Spleen (tissue), 11 donors: ENCODE data around the gene JAZF1. TPM values are rescaled to one million over a fixed set of nuclear protein-coding genes. Genes with fewer than 3 reads are reported as not detected.
A peak's percentile ranks its signal among the peaks of the same experiment; 100 is the strongest.

ENCODE experiments used
- DNase-seq: peaks from one replicate; pipeline ENCODE4 v3.0.0-alpha.2; 2020
- H3K27ac ChIP-seq, 8 donors: fragments of 200-600 bp; sonication (generic) in 7 of 8; 1 replicate in 4 of 8; 2 replicates in 4 of 8; pipeline versions ENCODE4 v1.5.0 to v1.8.0; 2016 to 2021; ENCODE audit warnings: inconsistent platforms in 4 of 8, mild to moderate bottlenecking in 4 of 8, moderate library complexity in 1 of 8
- H3K27me3 ChIP-seq, 7 donors: fragments of 200-600 bp; sonication (generic) in 6 of 7; replicated peaks in 1 of 7; 1 replicate in 4 of 7; 2 replicates in 3 of 7; pipeline versions ENCODE4 v1.5.0 to v1.8.0; 2016 to 2021; ENCODE audit warnings: inconsistent platforms in 3 of 7, mild to moderate bottlenecking in 1 of 7
- H3K36me3 ChIP-seq, 6 donors: fragments of 200-600 bp; sonication (generic) in 5 of 6; 1 replicate in 4 of 6; 2 replicates in 2 of 6; pipeline versions ENCODE4 v1.5.0 to v1.8.0; 2016 to 2021; ENCODE audit warnings: inconsistent platforms in 2 of 6
- H3K4me1 ChIP-seq, 6 donors: fragments of 200-600 bp; sonication (generic) in 5 of 6; 1 replicate in 3 of 6; 2 replicates in 3 of 6; pipeline versions ENCODE4 v1.5.0 to v1.8.0; 2016 to 2021; ENCODE audit warnings: inconsistent platforms in 3 of 6
- H3K4me3 ChIP-seq, 8 donors: fragments of 200-600 bp; sonication (generic) in 7 of 8; 1 replicate in 4 of 8; 2 replicates in 4 of 8; pipeline versions ENCODE4 v1.5.0 to v1.8.0; 2016 to 2021; ENCODE audit warnings: inconsistent platforms in 4 of 8, mild to moderate bottlenecking in 4 of 8, moderate library complexity in 2 of 8
- H3K9me3 ChIP-seq, 8 donors: fragments of 200-600 bp; sonication (generic) in 7 of 8; 1 replicate in 4 of 8; 2 replicates in 4 of 8; pipeline versions ENCODE4 v1.5.0 to v1.8.0; 2016 to 2021; ENCODE audit warnings: inconsistent platforms in 4 of 8
- POLR2A ChIP-seq, 3 donors: fragments of 450-650 bp; IDR thresholded peaks; one replicate each; pipeline ENCODE4 v1.5.1; 2017; ENCODE audit warnings: antibody characterized with exemption in 3 of 3, mild to moderate bottlenecking in 1 of 3
- POLR2AphosphoS5 ChIP-seq, 3 donors: sonication (generic); formaldehyde crosslinking; IDR thresholded peaks; one replicate each; pipeline ENCODE4 v1.5.1; 2017; ENCODE audit warnings: antibody characterized with exemption in 3 of 3
- WGBS, 5 donors: extraction: QIAGEN DNeasy Blood & Tissue Kit in 3 of 5; methylation state at CpG; one replicate each; pipeline versions ENCODE4 v1.1.5 to v1.1.7; 2013 to 2018; 5-methylcytosine and 5-hydroxymethylcytosine counted together
- intact Hi-C: fragments of 100-400 bp; cut with DNase I; formaldehyde crosslinking; loops from one replicate; pipeline ENCODE4 v1.15.0; 2023; ENCODE audit warnings: low total_unique reads
- polyA plus RNA-seq, 3 donors: library from polyadenylated mRNA; stranded (reverse); fragments of 200-250 nt; gene quantifications; one replicate each; pipeline ENCODE4 v1.2.1, GENCODE V29; 2013
- total RNA-seq, 7 donors: library from RNA; depleted of rRNA in 3 of 7; stranded (reverse); fragments of >200 nt in 3 of 7; fragmentation: NEBNext Ultra II Directional in 4 of 7; extraction: Animal tissue kit (Norgen Biotek cat#: 25700) in 4 of 7; gene quantifications; one replicate each; pipeline versions ENCODE4 v1.1.0 to v1.2.1, GENCODE V29; 2016 to 2021
- TF ChIP-seq, protein P1 (sequence below), 11 experiments: fragments of 200-600 bp in 7 of 11; fragments of 450-650 bp in 4 of 11; sonication (generic) in 4 of 11; IDR thresholded peaks in 8 of 11; conservative IDR thresholded peaks in 3 of 11; 1 replicate in 7 of 11; 2 replicates in 4 of 11; pipeline versions ENCODE4 v1.4.0 to v1.8.0; 2016 to 2021; ENCODE audit warnings: antibody characterized with exemption in 11 of 11, inconsistent platforms in 4 of 11, mild to moderate bottlenecking in 1 of 11
- donor health status: healthy with polysubstance abuse.
- donor health status: DM: no; HTN: no; CAD: no; lungs with moderate emphysema.
- donor health status: DM: no; HTN: no; CAD: no.
- donor health status: Bipolar disorder and iron deficiency.
- donor health status: healthy.
- donor health status: DM: no; HTN: no; CAD: no.
- donor health status: DM: yes; HTN: yes; CAD: no.

Gene JAZF1
- total and polyA plus RNA-seq, 10 donors = 13.5 to 33.8 (median 24.7) TPM

DNA sequence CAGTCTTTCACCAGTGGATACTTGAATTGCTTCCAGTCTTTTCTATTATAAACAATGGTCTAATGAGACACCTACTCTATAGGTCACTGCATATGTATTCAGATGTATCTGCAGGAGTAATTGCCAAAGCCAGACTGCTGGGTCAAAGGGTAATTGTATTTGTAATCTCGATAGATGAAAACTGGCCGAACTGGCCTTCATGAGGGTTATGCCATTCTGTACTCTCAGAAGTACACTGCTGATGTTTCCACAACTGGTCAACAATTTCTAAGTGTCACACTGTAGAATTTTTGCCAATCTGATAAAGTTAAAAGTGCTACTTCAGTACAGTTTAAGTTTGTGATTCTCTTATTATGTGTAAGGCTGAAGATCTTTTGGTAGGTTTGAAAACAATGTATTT is 64.6 kb downstream of the JAZF1 start:
- H3K4me1 ChIP-seq = peaks cover 0 to 52% (median 19%) of the 10 kb centered on the region in 6 donors
- H3K4me3 ChIP-seq = no peak overlapping the region
- H3K27ac ChIP-seq = no peak overlapping the region
- H3K36me3 ChIP-seq = no peaks in the 10 kb centered on the region
- no peaks in the 10 kb centered on the region for H3K9me3 ChIP-seq
- no peaks in the 10 kb centered on the region for H3K27me3 ChIP-seq
- no peak for DNase-seq
- intact Hi-C loops = no loop called here
- WGBS, 5 donors = 85 to 92% (median 91%) methylated on average over 2 of the region's 2 CpGs
- TF ChIP-seq, protein P1, sequence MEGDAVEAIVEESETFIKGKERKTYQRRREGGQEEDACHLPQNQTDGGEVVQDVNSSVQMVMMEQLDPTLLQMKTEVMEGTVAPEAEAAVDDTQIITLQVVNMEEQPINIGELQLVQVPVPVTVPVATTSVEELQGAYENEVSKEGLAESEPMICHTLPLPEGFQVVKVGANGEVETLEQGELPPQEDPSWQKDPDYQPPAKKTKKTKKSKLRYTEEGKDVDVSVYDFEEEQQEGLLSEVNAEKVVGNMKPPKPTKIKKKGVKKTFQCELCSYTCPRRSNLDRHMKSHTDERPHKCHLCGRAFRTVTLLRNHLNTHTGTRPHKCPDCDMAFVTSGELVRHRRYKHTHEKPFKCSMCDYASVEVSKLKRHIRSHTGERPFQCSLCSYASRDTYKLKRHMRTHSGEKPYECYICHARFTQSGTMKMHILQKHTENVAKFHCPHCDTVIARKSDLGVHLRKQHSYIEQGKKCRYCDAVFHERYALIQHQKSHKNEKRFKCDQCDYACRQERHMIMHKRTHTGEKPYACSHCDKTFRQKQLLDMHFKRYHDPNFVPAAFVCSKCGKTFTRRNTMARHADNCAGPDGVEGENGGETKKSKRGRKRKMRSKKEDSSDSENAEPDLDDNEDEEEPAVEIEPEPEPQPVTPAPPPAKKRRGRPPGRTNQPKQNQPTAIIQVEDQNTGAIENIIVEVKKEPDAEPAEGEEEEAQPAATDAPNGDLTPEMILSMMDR (IDR thresholded peaks at IDR 0.05 in 8 of 11, conservative IDR thresholded peaks at IDR 0.05 in 3 of 11) = no peak
- TF ChIP-seq POLR2AphosphoS5 (IDR thresholded peaks at IDR 0.05) (no peak), POLR2A (IDR thresholded peaks at IDR 0.05) (no peak)

DNA sequence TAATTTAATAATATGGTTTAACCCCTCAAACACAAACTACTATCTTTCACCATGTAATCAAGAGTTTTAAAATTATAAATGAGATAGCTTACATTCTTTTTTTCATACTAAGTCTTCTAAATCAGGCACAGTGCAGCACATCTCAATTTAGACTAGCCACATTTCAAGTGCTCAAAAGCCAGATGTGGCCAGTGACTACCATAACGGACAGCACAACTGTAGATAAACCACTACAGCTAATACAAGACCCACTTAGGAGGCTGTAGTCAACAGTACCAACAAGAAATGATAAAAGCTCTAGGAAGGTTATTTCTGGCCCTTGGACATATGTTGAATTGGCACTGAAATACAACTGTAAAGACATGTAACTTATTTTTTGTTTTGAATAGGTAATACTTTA is 65.3 kb downstream of the JAZF1 start:
- Histone ChIP-seq H3K4me3 (no peak overlapping the region), H3K36me3 (no peaks in the 10 kb centered on the region), H3K9me3 (no peaks in the 10 kb centered on the region), H3K27me3 (no peaks in the 10 kb centered on the region), H3K27ac (no peak overlapping the region), H3K4me1 (peaks cover 0 to 44% (median 13%) of the 10 kb centered on the region in 6 donors)
- intact Hi-C loops = no loop called here
- DNase-seq = no peak
- TF ChIP-seq POLR2A (IDR thresholded peaks at IDR 0.05) (no peak), POLR2AphosphoS5 (IDR thresholded peaks at IDR 0.05) (no peak)
- TF ChIP-seq, protein P1 (IDR thresholded peaks at IDR 0.05 in 8 of 11, conservative IDR thresholded peaks at IDR 0.05 in 3 of 11) = no peak
- 85 to 100% (median 92%) methylated on average over 1 of the region's 1 CpG for WGBS, 5 donors

DNA sequence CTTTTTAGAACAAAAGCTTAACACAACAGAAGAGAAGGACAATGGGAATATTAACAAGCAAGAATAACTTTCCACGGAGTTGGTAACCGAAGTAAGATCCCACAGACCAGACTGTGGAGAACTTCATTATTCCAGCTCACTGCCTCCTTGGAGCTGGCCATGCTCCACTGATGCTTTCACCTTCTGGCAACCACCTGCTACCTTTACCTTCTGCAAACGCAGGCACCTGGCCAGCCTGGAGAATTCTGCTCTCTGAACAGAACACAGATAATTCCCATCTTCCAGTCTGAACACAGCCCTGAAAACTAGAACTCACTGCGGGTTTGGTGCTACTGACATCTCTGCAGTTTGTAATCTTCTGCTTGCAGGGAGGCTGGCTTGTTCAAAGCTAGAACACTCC is 66.5 kb downstream of the JAZF1 start:
- Histone ChIP-seq H3K4me3 (no peak overlapping the region), H3K27me3 (no peaks in the 10 kb centered on the region), H3K27ac (no peak overlapping the region), H3K9me3 (no peaks in the 10 kb centered on the region), H3K36me3 (no peaks in the 10 kb centered on the region), H3K4me1 (peaks cover 0 to 32% (median 3%) of the 10 kb centered on the region in 6 donors)
- DNase-seq = no peak
- intact Hi-C loops = no loop called here
- TF ChIP-seq, protein P1 (IDR thresholded peaks at IDR 0.05 in 8 of 11, conservative IDR thresholded peaks at IDR 0.05 in 3 of 11) = no peak
- TF ChIP-seq POLR2A (IDR thresholded peaks at IDR 0.05) (no peak), POLR2AphosphoS5 (IDR thresholded peaks at IDR 0.05) (no peak)
- WGBS, 5 donors = 93 to 97% (median 95%) methylated on average over 4 of the region's 4 CpGs

DNA sequence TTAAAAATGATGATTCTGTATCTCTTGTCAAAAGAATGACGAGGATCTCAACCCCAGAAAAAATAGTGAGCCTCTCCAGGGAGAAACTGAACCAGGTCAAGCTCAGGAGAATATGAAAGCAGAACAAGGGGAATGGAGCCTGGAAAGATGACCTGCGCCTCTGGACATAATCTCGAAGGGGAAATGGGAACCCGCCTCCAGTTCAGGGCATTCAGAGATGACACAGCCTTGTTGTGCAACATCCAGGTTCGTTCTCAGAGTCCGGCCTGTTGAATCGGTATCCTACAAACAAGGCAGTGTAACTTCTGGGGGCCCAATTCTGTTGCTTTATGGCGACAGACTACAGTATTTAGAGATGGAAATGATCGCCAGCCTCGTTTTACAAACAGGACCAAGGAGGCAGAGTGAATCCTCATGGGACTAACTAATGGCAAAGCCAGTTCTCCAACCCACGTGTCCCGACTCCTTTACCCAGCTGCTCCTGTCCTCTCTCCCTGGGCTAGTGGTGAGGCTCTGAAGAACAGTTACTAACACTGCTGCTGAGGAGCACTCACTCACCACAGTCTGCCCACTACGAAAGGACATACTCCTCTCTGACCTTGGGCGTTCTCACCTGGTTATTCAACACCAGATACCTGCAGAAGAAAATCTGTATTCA is 67.6 kb downstream of the JAZF1 start:
- no peak overlapping the region for H3K4me3 ChIP-seq
- no peaks in the 10 kb centered on the region for H3K27me3 ChIP-seq
- no peaks in the 10 kb centered on the region for H3K9me3 ChIP-seq
- intact Hi-C loops = no loop called here
- peaks cover 0 to 29% (median 3%) of the 10 kb centered on the region in 6 donors for H3K4me1 ChIP-seq
- WGBS, 5 donors = 71 to 90% (median 73%) methylated on average over 14 of the region's 14 CpGs
- DNase-seq = no peak
- peak overlapping the region in 2 of 8 donors; percentile 16 to 21 for H3K27ac ChIP-seq
- H3K36me3 ChIP-seq = no peaks in the 10 kb centered on the region
- TF ChIP-seq POLR2A (IDR thresholded peaks at IDR 0.05) = no peak
- no peak for TF ChIP-seq POLR2AphosphoS5 (IDR thresholded peaks at IDR 0.05)
- TF ChIP-seq, protein P1 (IDR thresholded peaks at IDR 0.05 in 8 of 11, conservative IDR thresholded peaks at IDR 0.05 in 3 of 11) = no peak
